Endothelial cell of umbilical vein (primary cell): ENCODE data around the gene HIC1. TPM values are rescaled to one million over a fixed set of nuclear protein-coding genes. Genes with fewer than 3 reads are reported as not detected.

Source experiments
- BruUV-seq: library from RNA; stranded (reverse); fragments of 400-500 nt; replicated peaks from 2 replicates; lab custom pipeline; 2021; lab: Mats Ljungman, UMichigan
- CTCF ChIA-PET: fragments of 300-600, 350-600 bp; sonication (Branson Sonifier 250); formaldehyde crosslinking; loops from one replicate; lab custom pipeline; 2021; ENCODE audit warnings: antibody characterized with exemption, inconsistent platforms; lab: Charles Lee
- POLR2A ChIA-PET: fragments of 300-600, 350-600 bp; sonication (Branson Sonifier 250); formaldehyde crosslinking; loops from one replicate; lab custom pipeline; 2021; ENCODE audit warnings: antibody characterized with exemption, inconsistent platforms; lab: Charles Lee
- DNase-seq: peaks from one replicate; pipeline ENCODE4 v3.0.0-alpha.2; 2011; ENCODE audit warnings: low read depth, low spot score
- FAIRE-seq: peaks from 2 replicates; lab custom pipeline; 2011; peaks lifted over from hg19 to GRCh38; lab: Jason Lieb, UNC
- H2AFZ ChIP-seq: 2 replicates; pipeline ENCODE4 v1.6.0; 2012; ENCODE audit warnings: low read depth, low read length, control low read depth, inconsistent platforms
- H3K27ac ChIP-seq: 2 replicates; pipeline ENCODE4 v1.5.1; 2011; ENCODE audit warnings: low read depth, mild to moderate bottlenecking, control low read depth, low read length, moderate library complexity; ENCODE audit not compliant: insufficient read depth
- H3K27me3 ChIP-seq, 2 experiments: 2 replicates each; pipeline versions ENCODE4 v1.6.0 to v1.6.1; 2011; ENCODE audit warnings: low read length in 2 of 2, mixed read lengths in 1 of 2; ENCODE audit not compliant: control insufficient read depth in 2 of 2, insufficient read depth in 2 of 2
- H3K36me3 ChIP-seq, 2 experiments: 2 replicates in 1 of 2; 3 replicates in 1 of 2; pipeline ENCODE4 v1.5.1; 2011; ENCODE audit warnings: low read length in 2 of 2, mild to moderate bottlenecking in 1 of 2, moderate library complexity in 1 of 2; ENCODE audit not compliant: control insufficient read depth in 2 of 2, insufficient read depth in 2 of 2; ENCODE audit errors: extremely low read depth in 1 of 2
- H3K4me1 ChIP-seq: 3 replicates; pipeline ENCODE4 v1.5.1; 2011; ENCODE audit warnings: mild to moderate bottlenecking, low read length; ENCODE audit not compliant: control insufficient read depth, insufficient read depth; ENCODE audit errors: extremely low read depth
- H3K4me2 ChIP-seq: 2 replicates; pipeline ENCODE4 v1.6.1; 2011; ENCODE audit warnings: low read length, control low read depth, mixed read lengths; ENCODE audit not compliant: insufficient read depth
- H3K4me3 ChIP-seq, 3 experiments: fragments of 200-600 bp in 1 of 3; sonication (generic), shearing (Covaris generic) in 1 of 3; replicated peaks in 1 of 3; 2 replicates each; pipeline ENCODE4 v1.5.1; 2011 to 2016; ENCODE audit warnings: control low read depth in 3 of 3, low read length in 3 of 3, mild to moderate bottlenecking in 2 of 3, inconsistent platforms in 1 of 3, low read depth in 1 of 3, moderate library complexity in 1 of 3; ENCODE audit not compliant: insufficient read depth in 1 of 3
- H3K79me2 ChIP-seq: 2 replicates; pipeline ENCODE4 v1.6.0; 2012; ENCODE audit warnings: low read length, inconsistent platforms; ENCODE audit not compliant: control insufficient read depth, insufficient read depth
- H3K9ac ChIP-seq: replicated peaks from 2 replicates; pipeline ENCODE3; 2011; ENCODE audit warnings: low read length, control low read depth; ENCODE audit not compliant: insufficient read depth; ENCODE audit errors: extremely low read depth
- H3K9me1 ChIP-seq: replicated peaks from 3 replicates; pipeline ENCODE4 v1.6.0; 2011; ENCODE audit warnings: mild to moderate bottlenecking, low read length; ENCODE audit not compliant: control insufficient read depth, insufficient read depth; ENCODE audit errors: extremely low read depth
- H3K9me3 ChIP-seq: replicated peaks from 2 replicates; pipeline ENCODE4 v1.5.1; 2012; ENCODE audit warnings: low read length, inconsistent platforms; ENCODE audit not compliant: control insufficient read depth, insufficient read depth
- H4K20me1 ChIP-seq: replicated peaks from 2 replicates; pipeline ENCODE3; 2011; ENCODE audit warnings: mild to moderate bottlenecking, low read length; ENCODE audit not compliant: control insufficient read depth, insufficient read depth; ENCODE audit errors: extremely low read depth
- EZH2 ChIP-seq: IDR thresholded peaks from 2 replicates; pipeline ENCODE4 v1.6.1; 2012; ENCODE audit warnings: borderline replicate concordance, low read depth, mild to moderate bottlenecking, moderate library complexity, low read length, inconsistent platforms; ENCODE audit not compliant: severe bottlenecking
- FOS ChIP-seq: IDR thresholded peaks from 2 replicates; pipeline ENCODE4 v1.6.1; 2011; ENCODE audit warnings: mild to moderate bottlenecking, low read length, moderate library complexity, borderline replicate concordance; ENCODE audit not compliant: insufficient read depth
- GATA2 ChIP-seq: IDR thresholded peaks from 2 replicates; pipeline ENCODE4 v1.7.0; 2011; ENCODE audit warnings: low read depth, mild to moderate bottlenecking, moderate library complexity, mixed read lengths, low read length; ENCODE audit not compliant: insufficient read length, insufficient read depth
- JUN ChIP-seq: IDR thresholded peaks from 2 replicates; pipeline ENCODE4 v1.6.1; 2011; ENCODE audit warnings: borderline replicate concordance, low read depth; ENCODE audit not compliant: insufficient read length, insufficient read depth
- MYC ChIP-seq: IDR thresholded peaks from one replicate; pipeline ENCODE4 v1.6.1; 2011; ENCODE audit warnings: mild to moderate bottlenecking, low read depth, low read length
- POLR2A ChIP-seq: IDR thresholded peaks from 2 replicates; pipeline ENCODE4 v1.6.1; 2012; ENCODE audit warnings: low read depth, mild to moderate bottlenecking, control low read depth, low read length
- POLR2AphosphoS5 ChIP-seq: IDR thresholded peaks from 2 replicates; pipeline ENCODE4 v1.6.1; 2012; ENCODE audit warnings: low read depth, mild to moderate bottlenecking, control low read depth, low read length, moderate library complexity; ENCODE audit not compliant: insufficient read depth
- dilution Hi-C: fragments of 300-500 bp; cut with MboI; formaldehyde crosslinking; loops from one replicate; pipeline ENCODE4 v1.15.0; 2019; ENCODE audit warnings: low sequenced_read_pairs; ENCODE audit not compliant: extremely low pct_ligation_motif_present
- intact Hi-C: fragments of 100-400 bp; cut with micrococcal nuclease; formaldehyde crosslinking; loops from one replicate; pipeline ENCODE4 v1.10.0; 2022
- polyA plus RNA-seq, 4 experiments: library from polyadenylated mRNA; depleted of rRNA in 3 of 4; stranded (reverse) in 3 of 4; unstranded in 1 of 4; fragments of >200 nt; gene quantifications; 2 replicates each; pipeline versions ENCODE4 v1.2.1 to v1.2.3, GENCODE V29; 2011 to 2012; ENCODE audit warnings: missing spikeins in 1 of 4
- total RNA-seq: library from RNA; stranded (reverse); gene quantifications from 2 replicates; pipeline ENCODE4 v1.2.3, GENCODE V29; 2021
- TF ChIP-seq, protein P1 (sequence below), 2 donors: IDR thresholded peaks; 1 replicate in 1 of 2; 2 replicates in 1 of 2; pipeline ENCODE4 v1.5.1; 2011; ENCODE audit warnings: low read length in 2 of 2, mild to moderate bottlenecking in 2 of 2, moderate library complexity in 2 of 2, control low read depth in 1 of 2, inconsistent platforms in 1 of 2, low read depth in 1 of 2; ENCODE audit not compliant: insufficient read depth in 1 of 2; ENCODE audit errors: extremely low read depth in 1 of 2
- TF ChIP-seq, protein P2 (sequence below): IDR thresholded peaks from 2 replicates; pipeline ENCODE4 v1.6.1; 2011; ENCODE audit not compliant: insufficient read depth, insufficient read length

HIC1 gene
- total and polyA plus RNA-seq, 2 donors (not counting 3 experiments of a cell fraction or from before 2014, with no cell fraction given), result 18.2 to 35.5 TPM

DNA sequence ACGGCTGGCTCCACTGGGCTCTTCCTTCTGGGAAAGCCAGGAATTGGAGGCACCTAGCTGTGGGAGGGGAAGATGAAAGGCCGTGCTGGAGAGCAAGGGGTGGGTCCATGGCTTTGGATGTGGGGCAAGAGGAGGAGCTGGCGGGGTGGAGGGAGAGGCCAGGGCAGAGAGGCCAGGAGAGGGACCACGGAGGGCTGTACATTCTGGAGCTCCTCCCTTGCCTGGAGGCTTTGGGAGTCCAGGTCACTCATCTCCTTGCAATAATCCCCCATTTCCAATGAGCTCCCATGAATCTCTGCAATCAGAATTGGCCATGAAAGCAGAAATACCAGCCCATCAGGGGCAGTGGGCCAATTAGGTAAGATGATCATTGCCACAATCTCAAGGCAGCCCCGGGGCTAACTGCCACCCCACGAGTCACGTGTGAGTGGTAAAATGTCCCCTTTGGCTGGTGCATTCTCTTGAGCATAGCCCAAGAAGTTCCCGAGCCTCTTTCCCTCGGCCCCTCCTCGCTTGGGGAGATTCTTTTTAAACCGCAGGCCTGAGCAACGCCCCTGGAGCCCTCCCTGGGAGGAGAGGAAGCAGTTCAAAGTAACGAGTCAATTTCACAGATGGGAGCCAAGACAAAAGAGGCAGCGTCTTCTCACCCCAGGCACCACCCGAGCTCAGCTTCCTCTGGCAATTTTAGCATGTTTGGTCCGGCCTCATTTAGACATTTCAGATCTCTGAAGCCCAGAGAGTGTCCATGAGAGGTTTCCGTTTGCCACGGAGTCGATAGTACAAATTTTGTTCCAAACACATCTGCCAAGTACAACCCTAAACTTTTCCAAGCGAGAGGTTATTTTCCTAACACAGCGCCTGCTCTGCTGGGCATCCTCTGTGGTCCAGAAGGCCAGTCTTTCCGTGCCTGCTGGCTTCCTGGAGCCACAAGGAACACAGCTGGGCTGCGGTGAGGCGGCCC is 43.2 kb upstream of the HIC1 start:
- FAIRE-seq, result no peak
- POLR2A ChIA-PET, result no interaction called here

More for the DNA sequence above, 43.2 kb upstream of the HIC1 start:
- H3K27ac ChIP-seq, result no peak overlapping the region
- BruUV-seq, result no TSS peak
- TF ChIP-seq, protein P1, sequence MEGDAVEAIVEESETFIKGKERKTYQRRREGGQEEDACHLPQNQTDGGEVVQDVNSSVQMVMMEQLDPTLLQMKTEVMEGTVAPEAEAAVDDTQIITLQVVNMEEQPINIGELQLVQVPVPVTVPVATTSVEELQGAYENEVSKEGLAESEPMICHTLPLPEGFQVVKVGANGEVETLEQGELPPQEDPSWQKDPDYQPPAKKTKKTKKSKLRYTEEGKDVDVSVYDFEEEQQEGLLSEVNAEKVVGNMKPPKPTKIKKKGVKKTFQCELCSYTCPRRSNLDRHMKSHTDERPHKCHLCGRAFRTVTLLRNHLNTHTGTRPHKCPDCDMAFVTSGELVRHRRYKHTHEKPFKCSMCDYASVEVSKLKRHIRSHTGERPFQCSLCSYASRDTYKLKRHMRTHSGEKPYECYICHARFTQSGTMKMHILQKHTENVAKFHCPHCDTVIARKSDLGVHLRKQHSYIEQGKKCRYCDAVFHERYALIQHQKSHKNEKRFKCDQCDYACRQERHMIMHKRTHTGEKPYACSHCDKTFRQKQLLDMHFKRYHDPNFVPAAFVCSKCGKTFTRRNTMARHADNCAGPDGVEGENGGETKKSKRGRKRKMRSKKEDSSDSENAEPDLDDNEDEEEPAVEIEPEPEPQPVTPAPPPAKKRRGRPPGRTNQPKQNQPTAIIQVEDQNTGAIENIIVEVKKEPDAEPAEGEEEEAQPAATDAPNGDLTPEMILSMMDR (IDR thresholded peaks at IDR 0.05; ENCODE audit: extremely low read depth in 1 of 2, insufficient read depth in 1 of 2, low read depth in 1 of 2, low read length in 2 of 2), result no peak
- no peak for TF ChIP-seq MYC
- no peak for TF ChIP-seq POLR2A
- no peak for TF ChIP-seq POLR2AphosphoS5
- no peak for TF ChIP-seq GATA2
- no peak for TF ChIP-seq EZH2
- TF ChIP-seq, protein P2, sequence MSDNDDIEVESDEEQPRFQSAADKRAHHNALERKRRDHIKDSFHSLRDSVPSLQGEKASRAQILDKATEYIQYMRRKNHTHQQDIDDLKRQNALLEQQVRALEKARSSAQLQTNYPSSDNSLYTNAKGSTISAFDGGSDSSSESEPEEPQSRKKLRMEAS, result no peak
- no peak for TF ChIP-seq FOS
- TF ChIP-seq JUN, result no peak
- peaks cover 0 to 3% of the 10 kb centered on the region in 2 experiments for H3K27me3 ChIP-seq
- CTCF ChIA-PET, result interaction anchor here (1.1 to 1.2 kb wide), 2 partner anchors 14 to 103 kb away, joined by 4 read pairs; partner anchors contain the start of gene RTN4RL1
- dilution Hi-C loops (no loop called here), intact Hi-C loops (no loop called here)
- H3K79me2 ChIP-seq, result no peaks in the 10 kb centered on the region
- no peak for DNase-seq
- no peaks in the 10 kb centered on the region for H3K9me1 ChIP-seq
- no peaks in the 10 kb centered on the region for H3K4me1 ChIP-seq
- no peaks in the 10 kb centered on the region for H3K9me3 ChIP-seq
- no peak overlapping the region for H3K9ac ChIP-seq
- H2AFZ ChIP-seq, result peak overlapping the region; percentile 49
- no peaks in the 10 kb centered on the region for H3K36me3 ChIP-seq
- no peak overlapping the region for H3K4me3 ChIP-seq
- no peaks in the 10 kb centered on the region for H4K20me1 ChIP-seq
- H3K4me2 ChIP-seq, result no peak overlapping the region
